Muscle of leg (tissue), 11 donors: ENCODE results near the gene EXT2. TPM values are rescaled to one million over a fixed set of nuclear protein-coding genes. Genes with fewer than 3 reads are reported as not detected.
A peak's percentile ranks its signal among the peaks of the same experiment; 100 is the strongest.

Experiments used
- DNase-seq: peaks from one replicate; pipeline ENCODE4 v3.0.0; 2013
- H3K27ac ChIP-seq: one replicate; pipeline ENCODE4 v1.5.1; 2013; ENCODE audit warnings: mild to moderate bottlenecking, low read length, control low read depth
- H3K27me3 ChIP-seq: one replicate; pipeline ENCODE4 v1.6.1; 2013; ENCODE audit warnings: low read length; ENCODE audit not compliant: control insufficient read depth, insufficient read depth
- H3K36me3 ChIP-seq: one replicate; pipeline ENCODE4 v1.6.1; 2013; ENCODE audit warnings: low read length; ENCODE audit not compliant: control insufficient read depth, insufficient read depth
- H3K4me1 ChIP-seq: one replicate; pipeline ENCODE4 v1.6.1; 2013; ENCODE audit warnings: low read length; ENCODE audit not compliant: control insufficient read depth, insufficient read depth
- H3K4me3 ChIP-seq: one replicate; pipeline ENCODE4 v1.5.1; 2013; ENCODE audit warnings: low read length, control low read depth
- H3K9me3 ChIP-seq: replicated peaks from 2 replicates; pipeline ENCODE4 v1.6.1; 2013; ENCODE audit warnings: low read depth, low read length; ENCODE audit not compliant: control insufficient read depth
- WGBS: methylation state at CpG from one replicate; pipeline ENCODE4 v1.1.5; 2013; ENCODE audit warnings: missing lambda C conversion rate; ENCODE audit not compliant: insufficient coverage; 5-methylcytosine and 5-hydroxymethylcytosine counted together
- polyA plus RNA-seq, 8 donors: library from polyadenylated mRNA; unstranded; fragments of 120-200 nt; gene quantifications; one replicate each; pipeline versions ENCODE4 v1.2.1 to v1.2.3, GENCODE V29; 2013; ENCODE audit warnings: inconsistent platforms in 1 of 8, low replicate concordance in 1 of 8; ENCODE audit not compliant: insufficient read length in 8 of 8, insufficient read depth in 1 of 8
- total RNA-seq: library from RNA; stranded (reverse); fragments of 120-200 nt; gene quantifications from one replicate; pipeline ENCODE4 v1.2.4, GENCODE V29; 2013

EXT2 gene
- total and polyA plus RNA-seq, 9 donors: 44.3 to 66.8 (median 56.2) TPM

DNA sequence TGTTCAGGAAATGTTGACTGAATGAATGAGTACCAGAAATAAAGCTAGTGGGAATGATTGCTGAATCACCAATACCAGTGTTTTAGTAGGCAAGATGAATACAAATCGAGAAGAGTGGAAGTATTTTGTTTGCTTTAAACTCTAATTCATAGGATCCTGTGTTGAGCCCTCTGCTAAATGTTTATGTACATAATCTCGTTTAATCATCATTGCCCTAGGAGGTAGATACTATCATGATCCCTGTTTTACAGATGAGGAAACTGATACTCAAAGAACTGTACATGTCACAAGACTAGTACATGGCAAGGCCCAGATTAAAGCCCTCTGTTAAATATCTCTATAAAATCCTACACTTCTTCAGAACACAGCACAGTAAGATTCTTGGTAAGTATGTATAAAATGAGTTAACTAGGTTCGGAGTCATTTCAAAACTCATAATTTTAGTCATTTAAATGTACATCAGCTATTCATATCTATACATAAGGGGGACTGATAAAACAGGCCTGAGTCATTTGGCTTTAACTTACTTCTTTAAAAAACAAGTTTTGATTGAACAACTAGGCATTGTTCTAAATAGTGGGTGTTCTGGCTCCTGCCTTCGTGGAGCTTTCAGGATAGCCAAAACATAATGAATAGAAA lies 97.1 kb downstream of the EXT2 start:
- DNase-seq: no peak
- Histone ChIP-seq H3K4me3 (no peak overlapping the region), H3K4me1 (no peaks in the 10 kb centered on the region), H3K27me3 (no peaks in the 10 kb centered on the region), H3K36me3 (peaks cover 10% of the 10 kb centered on the region), H3K9me3 (peaks cover 22% of the 10 kb centered on the region), H3K27ac (no peak overlapping the region)
- WGBS: 63% methylated on average over 1 of the region's 4 CpGs

DNA sequence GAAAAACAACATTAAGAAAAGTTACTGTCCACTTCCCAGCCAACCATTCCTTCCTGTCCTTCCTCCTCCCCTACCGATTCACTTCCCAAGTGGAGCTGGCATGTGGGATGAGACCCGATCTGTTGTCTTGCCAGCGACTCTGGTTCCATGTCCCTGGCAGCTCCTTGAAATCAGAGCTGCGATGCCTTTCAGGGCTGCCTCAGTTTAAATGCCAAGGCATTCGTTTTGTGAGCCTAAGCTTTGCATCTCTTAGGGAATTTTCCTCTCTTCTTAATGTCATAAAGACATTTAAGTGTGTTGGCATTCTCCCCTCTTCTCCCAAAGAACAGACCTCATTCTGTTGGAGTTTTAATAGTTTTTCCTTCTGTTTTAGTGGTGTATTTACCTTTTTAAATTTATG lies 98.4 kb downstream of the EXT2 start:
- WGBS: 50% methylated on average over 4 of the region's 5 CpGs
- DNase-seq: peak; percentile 75

DNA sequence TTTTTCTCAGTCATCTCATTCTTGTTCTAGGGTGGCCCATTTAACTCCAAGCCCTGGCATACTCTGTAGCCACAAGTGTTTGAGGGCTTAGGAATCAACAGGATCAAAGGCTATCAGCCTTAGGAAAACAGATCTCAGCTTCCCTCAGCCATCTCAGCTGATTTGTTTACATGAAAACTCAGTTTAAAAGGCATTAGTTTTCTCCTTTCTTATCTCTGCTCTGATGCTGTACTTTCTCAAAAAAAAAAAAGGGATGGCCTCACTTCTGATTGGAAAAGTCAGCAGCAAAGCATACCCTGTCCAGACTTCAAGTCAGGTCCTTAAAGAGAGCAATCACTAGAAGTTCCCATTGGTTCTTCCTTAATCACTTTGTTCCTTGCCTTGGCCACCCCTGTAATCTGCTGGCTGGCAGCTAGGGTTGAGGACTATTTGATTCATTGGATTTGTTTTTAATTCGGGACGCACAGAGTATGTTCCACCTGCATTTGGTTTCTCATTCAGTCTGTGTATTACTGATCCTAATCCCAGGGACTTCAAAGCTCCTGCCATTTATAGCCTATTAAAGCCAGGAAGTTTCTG lies 102.8 kb downstream of the EXT2 start:
- H3K4me1 ChIP-seq: no peaks in the 10 kb centered on the region
- peaks cover 3% of the 10 kb centered on the region for H3K9me3 ChIP-seq
- no peak for DNase-seq
- no peak overlapping the region for H3K27ac ChIP-seq
- H3K27me3 ChIP-seq: no peaks in the 10 kb centered on the region
- no peak overlapping the region for H3K4me3 ChIP-seq
- H3K36me3 ChIP-seq: peaks cover 12% of the 10 kb centered on the region
- WGBS: no CpG with 5 or more reads among the region's 2 CpGs

More for the DNA sequence above, 98.4 kb downstream of the EXT2 start:
- Histone ChIP-seq H3K4me1 (no peaks in the 10 kb centered on the region), H3K27ac (no peak overlapping the region), H3K27me3 (no peaks in the 10 kb centered on the region), H3K4me3 (no peak overlapping the region), H3K36me3 (peaks cover 18% of the 10 kb centered on the region), H3K9me3 (peaks cover 10% of the 10 kb centered on the region)

DNA sequence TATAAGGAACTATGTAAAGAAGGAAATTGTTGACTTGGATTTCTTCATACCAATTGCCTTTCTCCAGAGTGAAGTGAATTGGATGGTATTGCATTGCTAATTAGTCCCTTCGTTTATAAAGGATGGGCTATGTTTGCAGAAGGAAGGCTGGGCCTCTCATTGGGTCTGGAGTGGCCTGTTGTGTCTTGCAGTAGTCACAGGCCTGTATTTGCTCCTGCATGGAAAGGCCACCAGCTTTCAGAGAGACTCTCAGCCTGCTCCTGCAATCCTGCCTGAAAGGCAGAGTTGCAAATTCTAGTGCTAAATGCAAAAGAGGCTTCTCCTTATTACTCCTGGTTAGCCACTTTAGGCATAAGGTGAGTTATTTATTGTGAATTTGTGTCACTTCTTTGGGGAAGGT lies 103.8 kb downstream of the EXT2 start:
- Histone ChIP-seq H3K4me1 (no peaks in the 10 kb centered on the region), H3K4me3 (no peak overlapping the region), H3K36me3 (peaks cover 12% of the 10 kb centered on the region), H3K27me3 (no peaks in the 10 kb centered on the region), H3K9me3 (peaks cover 3% of the 10 kb centered on the region), H3K27ac (no peak overlapping the region)
- WGBS: 33% methylated on average over 1 of the region's 1 CpG
- DNase-seq: no peak

DNA sequence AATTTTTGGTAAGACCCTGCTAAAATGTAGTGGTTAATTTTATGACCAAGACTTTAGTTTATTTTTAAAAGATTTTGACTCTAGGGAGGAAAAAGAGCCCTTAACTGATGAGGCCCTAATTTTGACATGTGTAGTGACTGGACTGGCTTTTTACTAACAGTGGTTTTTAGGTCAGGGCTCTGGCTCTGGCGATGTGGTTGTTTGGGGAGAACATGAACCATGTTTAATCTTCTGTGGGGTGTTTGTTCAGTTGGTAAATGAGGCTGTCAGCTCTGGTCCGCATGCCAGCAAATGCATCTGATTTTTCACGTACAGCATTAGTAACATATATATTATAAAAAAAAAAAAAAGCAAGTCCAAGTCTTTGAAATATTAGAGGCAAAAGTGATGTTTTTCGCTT lies 104.3 kb downstream of the EXT2 start:
- H3K27ac ChIP-seq: no peak overlapping the region
- H3K36me3 ChIP-seq: peaks cover 12% of the 10 kb centered on the region
- no peak for DNase-seq
- no peaks in the 10 kb centered on the region for H3K27me3 ChIP-seq
- WGBS: 20% methylated on average over 1 of the region's 4 CpGs
- peaks cover 3% of the 10 kb centered on the region for H3K9me3 ChIP-seq
- no peak overlapping the region for H3K4me3 ChIP-seq
- H3K4me1 ChIP-seq: no peaks in the 10 kb centered on the region

DNA sequence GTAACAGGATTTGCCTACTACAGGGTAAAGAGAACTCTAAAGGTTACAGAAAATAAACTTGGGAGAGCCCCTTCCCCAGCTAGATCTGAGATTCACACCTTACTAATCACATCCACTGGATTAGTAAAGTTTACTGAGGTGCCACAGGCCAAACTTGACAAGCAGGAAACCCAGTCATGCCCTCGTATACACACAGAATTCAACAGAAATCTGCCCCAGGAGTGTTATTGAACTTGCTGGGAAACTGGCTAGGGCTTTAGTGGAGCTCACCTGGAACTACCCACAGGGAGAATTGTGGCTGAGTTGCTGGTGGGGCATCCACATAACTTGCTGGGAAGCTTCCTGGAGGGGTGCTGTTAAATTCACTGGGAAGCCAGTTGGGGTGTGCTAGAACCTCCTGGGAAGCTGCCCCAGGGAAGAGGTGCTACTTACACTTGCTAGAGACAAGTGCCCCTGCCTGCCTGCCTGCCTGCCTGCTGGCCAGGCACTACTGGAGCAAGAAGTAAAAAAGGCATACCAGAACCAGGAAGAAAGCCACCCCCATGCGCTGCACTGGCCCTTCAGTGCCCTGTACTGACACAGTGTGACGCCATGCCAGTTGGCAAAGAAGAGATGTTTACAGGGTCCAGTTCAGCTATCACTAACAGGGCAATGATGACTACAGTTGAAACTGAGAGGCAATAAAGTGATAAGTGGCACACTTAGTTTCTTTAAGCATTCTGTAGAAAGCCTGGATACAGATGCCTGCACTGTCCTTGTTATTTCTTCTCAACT lies 108.0 kb downstream of the EXT2 start:
- H3K4me1 ChIP-seq: peaks cover 6% of the 10 kb centered on the region
- H3K4me3 ChIP-seq: no peak overlapping the region
- WGBS: 86% methylated on average over 2 of the region's 3 CpGs
- H3K27me3 ChIP-seq: no peaks in the 10 kb centered on the region
- peaks cover 2% of the 10 kb centered on the region for H3K36me3 ChIP-seq
- H3K9me3 ChIP-seq: no peaks in the 10 kb centered on the region
- no peak overlapping the region for H3K27ac ChIP-seq
- no peak for DNase-seq

DNA sequence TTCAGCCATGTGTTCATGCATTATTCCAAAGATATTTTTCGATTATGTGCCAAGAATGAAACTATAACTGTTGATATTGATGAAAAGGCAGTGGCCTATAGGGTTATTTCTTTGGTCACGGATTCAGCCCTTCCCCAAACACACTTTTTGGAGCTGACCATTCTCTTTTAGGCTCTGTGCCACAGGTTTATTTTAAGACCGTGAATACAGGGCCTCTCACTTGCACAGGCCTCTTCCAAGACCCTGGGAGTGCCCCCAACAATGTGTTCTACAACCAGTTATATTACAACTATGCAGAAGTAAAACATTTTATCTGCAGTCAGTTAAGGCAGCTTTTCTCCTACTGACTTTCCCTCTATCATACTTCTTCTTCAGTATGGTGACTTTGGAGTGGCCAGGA lies 109.9 kb downstream of the EXT2 start:
- Histone ChIP-seq H3K27me3 (no peaks in the 10 kb centered on the region), H3K36me3 (peaks cover 2% of the 10 kb centered on the region), H3K4me3 (no peak overlapping the region), H3K9me3 (no peaks in the 10 kb centered on the region), H3K27ac (no peak overlapping the region), H3K4me1 (peaks cover 6% of the 10 kb centered on the region)
- DNase-seq: no peak
- WGBS: 17% methylated on average over 1 of the region's 3 CpGs

DNA sequence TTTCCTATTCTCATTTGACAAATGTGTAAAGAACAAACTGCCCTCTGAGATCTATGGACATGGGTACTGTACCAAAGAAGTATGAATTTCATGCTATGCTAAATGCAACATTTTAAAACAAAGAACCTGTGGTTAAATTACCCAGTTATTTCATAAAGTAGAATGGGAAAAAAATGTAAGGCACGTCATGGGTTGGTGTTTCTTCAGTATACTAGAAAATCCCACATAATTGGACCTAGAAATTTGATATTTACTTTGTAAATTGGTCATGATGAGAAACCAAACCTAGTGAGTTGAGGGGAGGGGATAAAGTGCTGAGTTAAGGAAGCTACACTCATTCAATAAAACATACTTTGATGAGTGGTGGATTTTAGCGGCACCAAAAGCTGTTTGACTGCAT lies 110.4 kb downstream of the EXT2 start:
- peaks cover 6% of the 10 kb centered on the region for H3K4me1 ChIP-seq
- H3K4me3 ChIP-seq: no peak overlapping the region
- WGBS: no CpG with 5 or more reads among the region's 2 CpGs
- DNase-seq: no peak
- peaks cover 2% of the 10 kb centered on the region for H3K36me3 ChIP-seq
- no peaks in the 10 kb centered on the region for H3K27me3 ChIP-seq
- no peak overlapping the region for H3K27ac ChIP-seq
- no peaks in the 10 kb centered on the region for H3K9me3 ChIP-seq

DNA sequence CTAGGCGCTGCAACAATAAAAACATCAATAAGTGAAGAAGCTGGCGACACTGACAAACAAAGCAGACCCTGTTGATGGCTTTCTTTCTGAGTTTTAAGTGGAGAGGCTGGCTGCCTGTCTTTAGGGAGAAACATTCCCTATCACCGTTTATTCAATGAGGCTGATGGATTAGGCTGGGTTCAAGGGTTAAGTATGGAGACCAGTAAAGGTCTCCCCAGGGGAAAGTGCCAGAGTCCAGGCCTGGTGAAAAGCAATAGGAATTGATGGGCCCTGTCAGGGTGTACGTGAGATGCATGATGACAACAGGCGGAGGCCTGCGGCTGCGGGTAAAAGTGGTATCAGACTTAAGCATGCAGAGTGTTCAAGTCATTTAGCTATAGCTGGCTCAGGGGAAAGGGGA lies 111.8 kb downstream of the EXT2 start:
- Histone ChIP-seq H3K27ac (no peak overlapping the region), H3K36me3 (peaks cover 2% of the 10 kb centered on the region), H3K27me3 (no peaks in the 10 kb centered on the region), H3K4me3 (no peak overlapping the region), H3K9me3 (no peaks in the 10 kb centered on the region), H3K4me1 (peaks cover 6% of the 10 kb centered on the region)
- 72% methylated on average over 4 of the region's 7 CpGs for WGBS
- DNase-seq: no peak

DNA sequence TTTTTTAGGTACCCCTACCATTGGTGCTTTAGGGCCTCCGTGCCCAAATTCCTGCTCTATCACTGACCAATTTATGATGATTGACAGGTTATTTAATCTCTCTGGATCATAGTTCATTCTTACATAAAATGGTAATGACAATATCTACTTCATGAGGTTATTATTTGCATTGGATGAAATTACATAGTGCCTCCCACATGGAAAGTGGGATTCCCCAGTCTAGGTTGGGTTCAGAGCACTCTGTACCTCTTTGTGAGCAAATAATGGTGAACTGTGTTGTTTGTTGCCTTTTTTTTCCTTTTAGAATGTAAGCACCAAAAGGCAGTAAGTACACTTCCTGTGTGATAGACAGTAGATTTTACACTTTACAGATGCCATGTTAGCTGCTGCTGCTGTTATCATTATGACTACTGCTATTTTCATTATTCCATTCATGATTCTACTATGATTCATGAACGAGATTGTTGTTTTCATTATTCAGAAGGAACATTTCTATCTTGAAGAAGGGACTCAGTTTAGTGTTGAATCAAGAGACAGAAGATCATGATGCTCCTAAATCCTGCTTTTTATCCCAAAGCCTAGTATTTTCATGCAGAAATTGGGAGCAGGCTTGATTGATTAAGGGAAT lies 113.6 kb downstream of the EXT2 start:
- WGBS: no CpG with 5 or more reads among the region's 2 CpGs

More for the DNA sequence above, 113.6 kb downstream of the EXT2 start:
- H3K4me1 ChIP-seq: peaks cover 6% of the 10 kb centered on the region
- peaks cover 2% of the 10 kb centered on the region for H3K9me3 ChIP-seq
- H3K27me3 ChIP-seq: no peaks in the 10 kb centered on the region
- peaks cover 2% of the 10 kb centered on the region for H3K36me3 ChIP-seq
- H3K4me3 ChIP-seq: no peak overlapping the region
- H3K27ac ChIP-seq: no peak overlapping the region
- DNase-seq: no peak
